Choroid plexus epithelial cell (primary cell): ENCODE results near the gene PDPK1.
A peak's percentile ranks its signal among the peaks of the same experiment; 100 is the strongest.
"Not testable (repeated sequence)": the region's sequence is repeated elsewhere in the genome, so short reads cannot be mapped to it uniquely, and the experiment has no call there.

Experiments
- DNase-seq: peaks from one replicate; pipeline ENCODE4 v3.0.0-alpha.2; 2010; ENCODE audit warnings: low read depth
- H3K4me3 ChIP-seq: 2 replicates; pipeline ENCODE4 v1.5.1; 2011; ENCODE audit warnings: low read depth, mild to moderate bottlenecking, control low read depth, low read length, moderate library complexity
- CTCF ChIP-seq: conservative IDR thresholded peaks from 2 replicates; pipeline ENCODE4 v1.5.1; 2011; ENCODE audit warnings: low read depth, mild to moderate bottlenecking, control low read depth, inconsistent platforms, low read length, moderate library complexity

The PDPK1 gene

GRCh38 chr16:2531696-2532493 is 5.9 kb upstream of the PDPK1 start:
- no peak for TF ChIP-seq CTCF
- peak; percentile 98 for DNase-seq
- H3K4me3 ChIP-seq, result peak overlapping the region; percentile 52

- peak; percentile 77 for DNase-seq
- TF ChIP-seq CTCF, result no peak
- peak overlapping the region; percentile 52 for H3K4me3 ChIP-seq
These were observed 5.2 kb upstream of the PDPK1 start for GRCh38 chr16:2532494-2533141.

GRCh38 chr16:2533142-2533755 is 4.6 kb upstream of the PDPK1 start:
- peak overlapping the region; percentile 52 for H3K4me3 ChIP-seq
- DNase-seq, result not testable (repeated sequence)

DNA sequence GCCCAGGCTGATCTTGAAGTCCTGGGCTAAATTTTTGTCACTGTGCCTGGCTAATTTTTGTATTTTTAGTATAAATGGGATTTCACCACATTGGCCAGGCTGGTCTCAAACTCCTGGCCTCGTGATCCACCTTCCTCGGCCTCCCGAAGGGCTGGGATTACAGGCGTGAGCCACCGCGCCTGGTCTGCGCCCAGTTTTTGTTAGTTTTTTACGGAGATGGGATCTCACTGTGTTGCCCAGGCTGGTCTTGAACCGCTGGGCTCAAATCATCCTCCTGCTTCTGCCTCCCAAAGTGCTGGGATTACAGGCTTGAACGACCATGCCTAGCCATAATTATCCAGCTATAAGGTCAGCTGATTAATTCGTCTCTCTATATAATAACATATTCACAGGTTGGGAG is 3.9 kb upstream of the PDPK1 start:
- DNase-seq, result no peak
- H3K4me3 ChIP-seq, result no peak overlapping the region
- no peak for TF ChIP-seq CTCF

DNA sequence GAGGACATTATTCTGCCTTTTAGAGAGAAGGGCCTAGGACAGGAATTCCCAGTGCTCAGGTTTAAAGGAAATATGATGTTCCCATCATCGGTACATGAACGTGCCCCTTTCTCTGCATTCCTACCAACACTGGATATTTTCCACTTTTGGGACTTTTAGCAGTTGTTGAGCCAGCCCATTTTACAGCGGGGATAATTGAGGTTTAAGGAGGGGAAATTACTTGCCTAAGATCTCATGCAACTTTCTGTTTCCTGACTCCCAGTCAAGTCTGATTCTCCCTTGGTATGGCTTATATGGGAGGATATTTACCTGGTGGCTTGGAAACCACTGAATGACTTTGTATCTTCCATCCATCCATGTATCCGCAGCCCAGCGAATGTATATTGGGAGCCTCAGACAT is 3.5 kb upstream of the PDPK1 start:
- H3K4me3 ChIP-seq, DNase-seq: not testable (repeated sequence)

DNA sequence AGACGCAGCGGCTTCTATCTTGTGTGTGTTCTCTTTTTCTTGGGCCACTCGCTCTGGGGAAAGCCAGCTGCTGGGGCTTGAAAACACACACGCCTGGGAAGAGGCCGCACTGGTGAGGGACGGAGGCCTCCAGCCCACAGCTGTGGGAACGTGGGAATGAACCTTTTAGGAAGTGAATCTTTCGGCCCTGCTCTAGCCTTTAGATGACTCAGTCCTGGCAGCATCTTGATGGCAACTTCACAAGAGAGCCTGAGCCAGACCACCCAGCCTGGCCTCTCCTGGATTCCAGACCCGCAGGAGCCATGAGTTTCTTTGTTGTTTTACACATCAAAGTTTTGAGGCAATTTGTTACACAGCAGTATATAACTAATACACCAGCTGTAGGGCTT is 2.2 kb upstream of the PDPK1 start:
- DNase-seq, result peak; percentile 76
- no peak for TF ChIP-seq CTCF
- H3K4me3 ChIP-seq, result no peak overlapping the region

GRCh38 chr16:2539192-2539844 is 1.5 kb downstream of the PDPK1 start:
- H3K4me3 ChIP-seq, DNase-seq: not testable (repeated sequence)

DNA sequence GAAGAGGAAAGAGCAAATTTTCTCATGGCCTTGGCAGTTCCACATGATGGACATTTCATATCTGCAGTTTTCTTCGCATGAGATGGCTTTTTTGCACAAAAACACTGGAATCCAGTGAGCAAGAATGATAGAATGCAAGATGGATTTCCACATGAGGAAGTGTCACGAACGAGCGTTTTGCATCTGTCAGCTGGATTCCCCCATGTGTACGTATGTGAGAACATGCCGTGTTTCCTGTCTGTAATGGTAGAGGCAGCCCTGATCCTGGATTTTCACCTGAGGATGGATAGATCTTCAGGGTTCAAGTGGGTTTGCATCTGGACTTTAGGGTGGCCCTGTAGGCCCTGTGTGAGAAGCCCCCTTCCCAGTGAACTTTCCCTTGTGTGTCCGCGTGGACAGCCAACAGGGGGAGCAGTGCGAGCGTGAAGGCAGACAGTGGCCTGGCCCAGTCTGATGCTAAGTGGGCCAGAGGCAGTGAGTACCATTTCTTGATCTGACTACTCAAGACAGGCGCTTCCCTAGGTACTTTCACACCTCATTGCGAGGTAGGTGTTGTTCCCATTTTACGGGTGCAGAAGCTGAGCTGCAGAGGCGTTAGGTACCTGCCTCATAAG is 2.1 kb downstream of the PDPK1 start:
- not testable (repeated sequence) for H3K4me3 ChIP-seq
- peak; percentile 57 for TF ChIP-seq CTCF
- peak; percentile 57 for DNase-seq

- DNase-seq, H3K4me3 ChIP-seq: not testable (repeated sequence)
These were observed 3.1 kb downstream of the PDPK1 start for GRCh38 chr16:2540912-2541311.

GRCh38 chr16:2541409-2541808 is 3.6 kb downstream of the PDPK1 start:
- not testable (repeated sequence) for H3K4me3 ChIP-seq
- DNase-seq, result peak; percentile 70

DNA sequence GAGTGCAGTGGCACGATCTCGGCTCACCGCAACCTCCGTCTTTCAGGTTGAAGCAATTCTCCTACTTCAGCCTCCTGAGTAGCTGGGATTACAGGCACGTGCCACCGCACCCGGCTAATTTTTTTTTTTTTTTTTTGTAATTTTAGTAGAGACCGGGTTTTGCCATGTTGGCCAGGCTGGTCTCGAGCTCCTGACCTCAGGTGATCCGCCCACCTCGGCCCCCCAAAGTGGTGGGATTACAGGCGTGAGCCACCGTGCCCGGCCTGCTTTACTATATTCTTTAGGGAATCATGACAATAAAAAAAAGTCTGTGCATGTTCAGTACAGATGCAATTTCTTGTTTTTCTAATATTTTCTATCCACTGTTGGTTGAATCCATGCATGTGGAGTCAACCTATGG is 6.0 kb downstream of the PDPK1 start:
- H3K4me3 ChIP-seq, DNase-seq: not testable (repeated sequence)

DNA sequence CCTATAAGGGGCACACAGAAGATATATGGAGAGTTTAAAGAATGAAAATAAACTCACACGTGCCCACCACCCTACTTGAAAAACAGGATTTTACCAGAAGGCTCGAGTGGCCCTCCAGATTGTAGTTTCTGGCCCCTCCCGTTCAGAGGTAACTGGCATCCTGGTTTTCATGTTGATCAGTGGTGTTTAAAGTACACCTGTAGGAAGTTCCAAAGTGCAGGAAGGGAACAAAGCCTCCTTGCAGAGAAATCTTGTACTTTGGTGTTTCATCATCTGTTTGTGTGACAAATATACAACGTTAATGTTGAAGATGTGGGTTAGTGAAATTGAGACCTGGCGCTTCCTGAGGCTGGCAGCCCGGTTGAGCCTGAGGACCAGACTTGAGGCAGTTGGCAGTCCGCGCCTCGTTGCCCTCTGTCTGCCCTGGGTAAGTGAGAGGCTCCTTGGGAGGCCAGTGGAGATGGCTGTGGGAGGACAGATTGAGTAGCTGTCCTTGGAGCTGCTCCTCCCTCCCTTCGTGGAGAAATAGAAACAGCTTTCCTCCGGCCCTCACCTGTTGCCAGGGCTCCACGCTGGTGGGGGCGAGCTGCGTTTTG is 12.6 kb downstream of the PDPK1 start:
- not testable (repeated sequence) for H3K4me3 ChIP-seq, DNase-seq
